Renal cortex interstitium (tissue), 11 donors: ENCODE results near the gene PDE3A. TPM values are rescaled to one million over a fixed set of nuclear protein-coding genes. Genes with fewer than 3 reads are reported as not detected.
"Not testable (repeated sequence)": the region's sequence is repeated elsewhere in the genome, so short reads cannot be mapped to it uniquely, and the experiment has no call there.

ENCODE experiments used
- DNase-seq, 11 donors: peaks; one replicate each; pipeline ENCODE4 v3.0.0-alpha.2; 2013; ENCODE audit warnings: low read depth in 9 of 11, low spot score in 4 of 11; ENCODE audit errors: extremely low read depth in 1 of 11
- polyA plus RNA-seq, 3 donors: library from polyadenylated mRNA; unstranded; fragments of 120-200 nt; gene quantifications; one replicate each; pipeline ENCODE4 v1.2.1, GENCODE V29; 2013; ENCODE audit not compliant: insufficient read length in 3 of 3

PDE3A gene
- polyA plus RNA-seq, 3 donors = 24.5 to 28.8 (median 24.9) TPM

GRCh38 chr12:20368651-20369304, 441 bp downstream of the PDE3A start:
- DNase-seq = peak in 8 of 11 donors; percentile 31 to 55 (median 40)

GRCh38 chr12:20369305-20370013, 1.1 kb downstream of the PDE3A start:
- DNase-seq = peak; percentile 22 to 65 (median 57)

- DNase-seq = peak in 9 of 11 donors; percentile 26 to 45 (median 34)
Observed at GRCh38 chr12:20370014-20370386, 1.7 kb downstream of the PDE3A start.

GRCh38 chr12:20370866-20371519, 2.7 kb downstream of the PDE3A start:
- no peak for DNase-seq

GRCh38 chr12:20372326-20373096, 4.2 kb downstream of the PDE3A start:
- DNase-seq = no peak

GRCh38 chr12:20374795-20375194, 6.5 kb downstream of the PDE3A start:
- no peak for DNase-seq

- DNase-seq = no peak
Observed at GRCh38 chr12:20375560-20375959, 7.2 kb downstream of the PDE3A start.

- no peak for DNase-seq
Observed at GRCh38 chr12:20376984-20377383, 8.6 kb downstream of the PDE3A start.

GRCh38 chr12:20377750-20378149, 9.4 kb downstream of the PDE3A start:
- no peak for DNase-seq

GRCh38 chr12:20382117-20382516, 13.8 kb downstream of the PDE3A start:
- DNase-seq = no peak

GRCh38 chr12:20383612-20384011, 15.3 kb downstream of the PDE3A start:
- DNase-seq = no peak

- DNase-seq = not testable (repeated sequence)
Observed at GRCh38 chr12:20384836-20385235, 16.5 kb downstream of the PDE3A start.

- no peak for DNase-seq
Observed at GRCh38 chr12:20390846-20391245, 22.5 kb downstream of the PDE3A start.

- no peak for DNase-seq
Observed at GRCh38 chr12:20392339-20392738, 24.0 kb downstream of the PDE3A start.

GRCh38 chr12:20393707-20394106, 25.4 kb downstream of the PDE3A start:
- DNase-seq = no peak

GRCh38 chr12:20395791-20396550, 27.6 kb downstream of the PDE3A start:
- no peak for DNase-seq

GRCh38 chr12:20398686-20399085, 30.3 kb downstream of the PDE3A start:
- no peak for DNase-seq

GRCh38 chr12:20400003-20400402, 31.7 kb downstream of the PDE3A start:
- DNase-seq = no peak

- no peak for DNase-seq
Observed at GRCh38 chr12:20403230-20403629, 34.9 kb downstream of the PDE3A start.
